GM04503 (cell line): Measurements from ENCODE around the gene ZNF506.
A peak's percentile ranks its signal among the peaks of the same experiment; 100 is the strongest.
"Not testable (repeated sequence)": the region's sequence is repeated elsewhere in the genome, so short reads cannot be mapped to it uniquely, and the experiment has no call there.

Experiments
- DNase-seq: peaks from one replicate; pipeline ENCODE4 v3.0.0-alpha.2; 2012; ENCODE audit warnings: low read depth

ZNF506 gene

GRCh38 chr19:19778666-19779065, 42.9 kb downstream of the ZNF506 start:
- DNase-seq, result no peak

GRCh38 chr19:19777692-19778091, 43.9 kb downstream of the ZNF506 start:
- no peak for DNase-seq

GRCh38 chr19:19776206-19777008, 45.1 kb downstream of the ZNF506 start:
- peak; percentile 92 for DNase-seq

- DNase-seq, result no peak
Measured at GRCh38 chr19:19775891-19776205, 45.7 kb downstream of the ZNF506 start.

GRCh38 chr19:19774354-19775033, 47.1 kb downstream of the ZNF506 start:
- no peak for DNase-seq

- DNase-seq, result not testable (repeated sequence)
Measured at GRCh38 chr19:19771963-19772362, 49.6 kb downstream of the ZNF506 start.

- DNase-seq, result not testable (repeated sequence)
Measured at GRCh38 chr19:19769971-19770370, 51.6 kb downstream of the ZNF506 start.

GRCh38 chr19:19758164-19758563, 63.4 kb downstream of the ZNF506 start:
- DNase-seq, result no peak

GRCh38 chr19:19752760-19753403, 68.7 kb downstream of the ZNF506 start:
- DNase-seq, result no peak

- no peak for DNase-seq
Measured at GRCh38 chr19:19751846-19752245, 69.7 kb downstream of the ZNF506 start.

GRCh38 chr19:19750842-19751790, 70.4 kb downstream of the ZNF506 start:
- no peak for DNase-seq

- no peak for DNase-seq
Measured at GRCh38 chr19:19749908-19750841, 71.4 kb downstream of the ZNF506 start.

GRCh38 chr19:19749117-19749907, 72.2 kb downstream of the ZNF506 start:
- no peak for DNase-seq

- DNase-seq, result no peak
Measured at GRCh38 chr19:19748249-19748938, 73.2 kb downstream of the ZNF506 start.

- DNase-seq, result no peak
Measured at GRCh38 chr19:19747357-19748220, 74.0 kb downstream of the ZNF506 start.

GRCh38 chr19:19746286-19747213, 75.0 kb downstream of the ZNF506 start:
- DNase-seq, result no peak
